ENCODE data around the gene DCP2. TPM values are rescaled to one million over a fixed set of nuclear protein-coding genes. Genes with fewer than 3 reads are reported as not detected.

DCP2 gene
- total RNA-seq, 1 donor from 2014 or later: 30.9 TPM

DNA sequence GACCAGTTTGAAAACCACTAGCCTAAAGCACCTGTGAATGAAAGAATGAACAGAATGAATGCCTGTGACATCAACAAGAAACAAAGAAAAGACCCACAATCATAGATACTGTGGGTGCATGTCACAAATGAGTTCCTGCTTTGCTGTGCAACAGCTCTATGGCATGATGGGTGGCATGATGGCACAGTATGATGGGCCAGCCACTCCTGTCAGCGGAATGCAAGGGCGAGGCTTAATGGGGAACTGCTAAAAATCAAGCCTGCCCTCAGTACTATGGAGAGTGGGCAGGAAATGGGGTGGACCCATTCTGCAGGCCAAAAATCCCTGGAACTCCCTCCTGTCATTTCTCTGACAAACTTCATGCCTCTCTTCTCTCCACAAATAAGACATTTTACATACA lies 89.0 kb downstream of the DCP2 start:
- DNase-seq (ENCODE audit: low read depth in 2 of 2): no peak

GRCh38 chr5:113067635-113068344 lies 91.2 kb downstream of the DCP2 start:
- DNase-seq (ENCODE audit: low read depth in 2 of 2): no peak

DNA sequence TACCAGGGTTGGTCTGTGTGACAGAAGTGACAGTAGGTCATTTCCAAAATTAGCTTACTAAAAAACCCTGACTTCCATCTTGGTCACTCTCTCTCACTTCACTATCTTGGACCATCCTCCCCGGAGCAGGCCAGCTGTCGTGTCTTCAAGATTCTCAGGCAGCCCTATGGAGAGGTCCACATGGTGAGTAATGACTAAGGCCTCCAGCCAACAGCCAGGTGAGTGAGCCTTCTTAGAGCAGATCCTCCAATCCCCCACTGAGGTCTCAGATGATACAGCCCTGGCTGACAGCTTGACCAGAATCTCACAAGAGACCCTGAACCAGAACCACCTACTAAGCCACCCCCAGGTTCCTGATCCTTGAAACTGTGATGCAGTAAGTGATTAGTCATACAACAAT lies 92.0 kb downstream of the DCP2 start:
- no peak for DNase-seq (ENCODE audit: low read depth in 2 of 2)

Other genes with a start within 250 kb of the DCP2 start
- 44.9 and 56.6 TPM in 2 replicates for gene APC, start 238.9 kb upstream of the DCP2 start, total RNA-seq
- 25.5 and 30.1 TPM in 2 replicates for gene SRP19, start 115.5 kb upstream of the DCP2 start, total RNA-seq
- gene REEP5, start 54.6 kb upstream of the DCP2 start, total RNA-seq: 57.4 and 66.5 TPM in 2 replicates

Data from dermis microvascular lymphatic vessel endothelial cell (primary cell).